Measurements from ENCODE around the gene CELF1.
A peak's percentile ranks its signal among the peaks of the same experiment; 100 is the strongest.

The CELF1 gene

DNA sequence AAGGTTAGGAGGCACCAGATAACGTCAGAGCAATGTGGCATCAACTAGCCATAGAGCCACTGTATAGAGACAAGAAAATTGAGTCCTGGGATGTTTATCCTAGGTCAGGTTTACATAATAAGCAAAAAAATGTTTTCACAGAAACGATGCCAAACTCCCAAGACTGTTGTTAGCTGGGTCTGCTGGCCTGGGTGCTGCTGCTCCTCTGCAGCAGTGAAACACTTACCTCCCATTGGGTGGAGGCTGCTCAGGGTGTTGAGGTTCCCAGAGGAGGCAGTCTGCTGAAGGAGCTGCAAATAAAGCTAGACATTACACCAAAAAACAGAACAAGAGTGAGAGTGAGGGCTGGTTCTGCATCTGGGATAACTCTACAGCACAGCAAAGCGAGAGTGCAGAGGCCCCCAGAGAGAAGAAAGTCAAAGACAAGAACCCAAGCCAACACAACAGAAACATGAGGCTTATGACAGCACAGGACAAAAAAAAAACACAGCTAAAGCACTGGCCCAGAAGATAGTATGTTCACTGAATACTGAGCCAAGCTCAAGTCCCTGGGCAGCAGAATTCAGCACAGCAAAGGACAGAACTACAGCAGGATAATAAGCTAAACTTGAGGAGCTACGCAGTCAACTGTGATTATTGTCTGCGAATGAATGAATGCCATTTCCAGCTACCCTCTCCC lies 74.1 kb downstream of the CELF1 start:
- no peak for DNase-seq

DNA sequence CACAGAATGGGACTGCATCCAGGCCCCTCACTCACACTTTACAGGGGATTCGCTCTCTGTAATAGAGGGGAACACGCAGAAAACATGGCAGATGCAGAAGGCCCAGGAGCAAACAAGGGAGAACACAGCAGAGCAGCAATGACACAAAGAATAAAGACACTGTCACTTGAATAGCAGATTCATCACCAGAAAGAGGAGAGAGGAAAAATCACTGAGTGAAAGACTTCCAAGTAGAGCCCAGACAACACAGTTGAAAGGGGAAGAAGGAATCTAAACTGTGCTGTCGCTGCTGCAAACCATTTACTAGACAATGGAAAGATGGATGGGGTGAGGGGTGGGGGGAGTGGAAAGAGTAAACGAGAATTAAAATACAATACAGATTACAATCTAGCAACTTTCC lies 75.2 kb downstream of the CELF1 start:
- no peak for DNase-seq

GRCh38 chr11:47477323-47477722 lies 75.6 kb downstream of the CELF1 start:
- no peak for DNase-seq

DNA sequence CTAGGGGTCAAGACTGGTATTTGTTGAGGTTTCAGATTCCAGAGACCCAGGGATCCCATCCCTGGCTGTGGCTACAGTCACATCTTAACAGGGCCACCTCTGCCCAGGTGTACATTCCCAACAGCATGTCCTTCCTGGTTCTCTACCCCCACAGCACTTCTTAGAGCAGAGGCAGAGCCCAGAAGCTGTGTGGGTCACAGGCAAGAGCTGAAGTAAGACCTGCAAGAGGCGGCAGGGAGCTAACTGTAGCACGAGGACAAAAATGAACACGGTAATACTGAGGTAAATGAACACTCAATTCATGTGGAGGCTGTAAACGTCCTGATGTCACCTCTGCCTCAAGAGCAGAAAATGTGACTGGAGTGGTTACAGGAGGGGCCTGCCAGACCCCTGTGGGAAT lies 82.3 kb downstream of the CELF1 start:
- no peak for DNase-seq

GRCh38 chr11:47469361-47470179 lies 83.4 kb downstream of the CELF1 start:
- DNase-seq: no peak

GRCh38 chr11:47468598-47469214 lies 84.2 kb downstream of the CELF1 start:
- no peak for DNase-seq

DNA sequence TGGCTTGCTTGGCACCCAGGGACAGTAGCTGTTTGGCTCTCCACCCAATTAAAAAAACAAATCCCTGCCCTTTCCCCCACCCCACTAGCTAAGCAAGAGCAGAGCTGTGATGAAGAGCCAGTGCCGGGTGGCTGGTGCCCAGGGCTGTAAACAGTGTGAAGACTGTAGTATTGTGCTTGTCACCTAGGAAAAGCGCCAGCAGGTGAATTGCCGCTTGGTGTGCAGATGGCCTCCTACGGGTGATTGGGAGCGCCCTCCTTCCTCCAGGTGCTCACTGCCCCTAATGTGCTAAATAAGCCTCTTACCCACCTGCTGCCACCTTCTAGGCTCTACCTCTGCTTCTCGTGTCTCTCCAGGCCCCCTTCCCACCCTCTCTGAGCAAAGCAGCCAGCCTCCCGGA lies 85.6 kb downstream of the CELF1 start:
- peak; percentile 88 for DNase-seq

DNA sequence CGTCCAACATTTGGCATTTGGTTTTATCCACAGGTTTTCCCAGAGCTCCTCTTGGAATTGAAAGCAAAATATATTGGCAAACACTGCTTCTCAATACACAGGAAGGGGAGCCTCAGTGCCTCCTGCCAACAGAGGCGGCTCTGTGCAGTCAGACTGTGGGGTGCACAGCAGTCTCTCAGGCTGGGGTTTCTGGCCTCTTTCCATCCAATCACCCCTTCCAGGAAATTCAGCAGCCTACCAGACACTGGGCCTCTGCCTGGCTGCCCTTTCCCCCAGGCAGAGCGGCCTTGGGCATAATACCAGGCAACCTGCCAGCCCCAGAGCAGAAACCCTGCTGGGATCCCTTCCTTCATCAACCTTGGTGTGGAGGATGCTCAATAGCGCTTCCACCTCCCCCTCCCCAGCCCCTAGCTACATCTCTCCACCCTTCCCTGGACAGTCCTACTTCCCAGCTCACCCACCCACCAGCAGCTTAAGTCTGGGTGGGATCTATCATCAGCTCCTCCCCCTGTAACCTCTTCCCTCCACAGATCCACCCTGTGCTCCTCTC lies 86.2 kb downstream of the CELF1 start:
- peak; percentile 95 for DNase-seq

DNA sequence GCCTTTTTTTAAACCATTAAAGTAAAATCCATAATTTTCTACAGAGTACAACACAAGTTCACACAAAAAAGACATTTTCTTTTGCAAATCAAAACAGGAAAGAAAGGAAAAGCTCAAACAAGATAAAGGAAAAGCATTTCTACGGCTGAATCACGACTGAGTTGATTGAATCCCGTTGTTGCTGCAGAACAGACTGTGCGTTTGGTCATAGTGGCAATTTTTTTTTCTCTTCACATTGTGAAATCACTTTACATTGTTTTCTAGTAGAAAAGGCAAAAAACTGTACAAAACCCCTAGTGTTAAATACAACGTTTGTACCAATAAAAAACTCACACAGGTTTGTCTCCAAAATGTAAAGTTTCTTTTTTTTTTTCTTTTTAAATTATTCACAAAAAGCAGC lies 86.7 kb downstream of the CELF1 start:
- no peak for DNase-seq

DNA sequence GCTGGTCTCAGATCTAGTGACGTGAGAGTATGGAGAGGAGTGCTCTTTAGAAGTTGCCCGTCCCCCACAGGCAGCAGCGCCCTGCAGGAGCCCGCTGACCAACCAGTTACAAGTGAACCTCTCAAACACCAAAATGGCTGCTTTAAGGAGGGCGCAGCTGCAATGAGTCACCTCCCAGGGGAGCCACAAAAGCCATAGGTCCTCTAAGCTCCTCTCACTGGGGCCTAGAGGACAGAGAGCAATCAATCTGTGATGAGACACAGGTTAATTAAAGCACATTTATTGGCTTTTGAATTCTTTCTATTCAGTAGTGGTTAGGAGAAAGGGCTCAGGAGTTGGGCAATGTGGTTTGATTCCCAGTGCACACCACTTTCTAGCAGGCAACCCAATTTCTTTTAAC lies 88.4 kb downstream of the CELF1 start:
- DNase-seq: no peak

DNA sequence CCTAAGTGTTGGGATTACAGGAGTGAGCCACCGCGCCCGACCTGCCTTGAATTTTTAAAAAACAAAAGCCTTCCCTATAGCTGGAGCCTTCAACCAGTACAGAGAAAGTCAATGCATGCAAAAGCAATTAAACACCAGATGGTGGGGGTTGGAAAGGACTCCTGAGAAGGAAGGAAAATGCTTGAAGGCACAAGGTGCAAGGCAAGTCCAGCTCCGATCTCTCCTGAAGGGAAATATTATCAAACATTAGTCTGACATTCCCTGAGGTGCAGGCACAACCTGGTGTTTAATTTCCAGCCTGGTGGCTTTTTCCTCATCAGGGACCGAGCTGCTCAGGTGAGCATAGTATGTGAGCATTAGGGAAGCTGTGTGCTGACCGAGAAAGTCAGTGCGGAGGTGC lies 91.1 kb downstream of the CELF1 start:
- DNase-seq: no peak

- DNase-seq: no peak
Observed at GRCh38 chr11:47460571-47461235, 92.2 kb downstream of the CELF1 start.

DNA sequence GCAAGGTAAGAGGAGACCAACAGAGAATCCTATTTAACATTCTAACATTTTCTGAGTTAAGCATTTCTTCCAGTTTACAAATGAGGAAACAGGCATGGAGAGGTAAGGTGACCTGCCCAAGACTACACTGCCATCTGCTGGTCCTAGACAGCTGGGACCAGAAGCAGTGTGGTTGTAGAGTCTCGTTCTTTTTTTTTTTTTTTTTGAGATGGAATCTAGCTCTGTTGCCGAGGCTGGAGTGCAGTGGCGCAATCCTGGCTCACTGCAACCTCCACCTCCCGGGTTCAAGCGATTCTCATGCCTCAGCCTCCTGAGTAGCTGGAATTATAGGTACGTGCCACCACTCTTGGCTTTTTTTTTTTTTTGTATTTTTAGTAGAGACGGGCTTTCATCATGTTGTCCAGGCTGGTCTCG lies 98.7 kb downstream of the CELF1 start:
- peak; percentile 63 for DNase-seq

- no peak for DNase-seq
Observed at GRCh38 chr11:47453365-47453764, 99.6 kb downstream of the CELF1 start.

DNA sequence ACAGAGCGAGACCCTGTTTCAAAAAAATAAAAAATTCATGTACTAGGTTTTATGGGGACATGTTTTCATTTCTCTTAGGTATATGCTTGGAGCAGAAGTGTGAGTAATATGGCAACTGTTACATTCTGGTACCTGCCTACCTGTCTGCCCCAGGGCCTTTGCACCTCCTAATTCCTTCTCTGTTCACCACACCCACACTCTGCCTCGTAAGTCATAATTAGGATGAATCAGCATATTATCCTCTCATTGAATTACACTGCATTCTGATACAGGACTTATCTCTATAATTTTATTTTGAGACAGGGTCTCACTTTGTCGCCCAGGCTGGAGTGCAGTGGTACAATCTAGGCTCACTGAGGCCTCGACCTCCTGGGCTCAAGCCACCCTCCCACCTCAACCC lies 100.9 kb downstream of the CELF1 start:
- DNase-seq: no peak

DNA sequence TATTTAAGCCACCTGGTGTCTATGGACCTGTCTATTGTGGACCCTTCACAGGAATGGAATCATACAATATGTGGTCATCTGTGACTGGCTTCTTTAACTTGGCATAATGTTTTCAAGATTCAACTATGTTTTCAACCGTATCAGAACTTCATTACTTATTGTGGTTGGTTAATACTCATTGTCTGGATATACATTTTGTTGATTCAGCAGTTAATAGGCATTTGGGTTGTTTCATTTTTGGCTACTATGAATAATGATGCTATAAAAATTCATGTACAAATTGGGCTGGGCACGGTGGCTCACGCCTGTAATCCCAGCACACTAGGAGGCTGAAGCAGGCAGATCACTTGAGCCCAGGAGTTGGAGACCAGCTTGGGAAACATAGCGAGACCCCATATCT lies 101.5 kb downstream of the CELF1 start:
- DNase-seq: no peak

DNA sequence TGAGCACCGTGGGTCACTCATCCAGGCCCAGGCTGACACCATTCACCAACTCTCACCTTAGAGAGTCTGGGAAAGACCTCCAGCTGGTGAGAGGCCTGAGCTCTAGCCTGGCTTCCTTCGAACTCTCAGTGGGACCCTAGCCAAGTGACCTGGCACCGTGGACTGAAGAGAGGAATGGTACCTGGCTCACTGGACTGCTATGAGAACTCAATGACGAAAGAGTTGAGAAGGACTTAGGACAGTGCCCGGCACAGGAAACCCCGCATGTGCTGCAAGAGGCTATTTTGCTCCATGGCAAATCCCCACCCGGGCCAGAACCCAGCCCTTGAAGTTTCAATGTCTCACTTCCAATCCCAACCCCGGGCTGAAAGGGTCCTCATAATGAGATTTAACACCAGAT lies 103.4 kb downstream of the CELF1 start:
- DNase-seq: no peak

- no peak for DNase-seq
Observed at GRCh38 chr11:47448566-47449427, 104.1 kb downstream of the CELF1 start, which contains the start of gene RAPSN. Gene RAPSN (minus strand): TSS chr11:47449136. CDS start chr11:47448964, 172 bp downstream.

- no peak for DNase-seq
Observed at GRCh38 chr11:47447906-47448305, 105.0 kb downstream of the CELF1 start.

- no peak for DNase-seq
Observed at GRCh38 chr11:47446833-47447232, 106.1 kb downstream of the CELF1 start.

DNA sequence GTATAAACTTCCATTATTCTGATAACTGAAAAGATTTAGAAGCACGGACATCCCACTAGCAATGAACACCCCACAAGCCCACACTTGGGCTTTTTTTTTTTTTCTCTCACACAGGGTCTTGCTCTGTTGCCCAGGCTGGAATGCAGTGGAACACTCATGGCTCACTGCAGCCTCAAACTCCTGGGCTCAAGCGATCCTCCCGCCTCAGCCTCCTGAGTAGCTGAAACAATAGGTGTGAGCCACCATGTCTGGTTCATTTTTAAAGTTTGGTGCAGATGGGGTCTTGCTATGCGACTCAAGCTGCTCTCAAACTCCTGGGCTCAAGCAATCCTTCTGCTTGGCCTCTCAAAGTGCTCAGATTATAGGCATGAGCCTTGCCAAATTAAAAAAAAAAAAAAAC lies 107.1 kb downstream of the CELF1 start:
- no peak for DNase-seq

DNA sequence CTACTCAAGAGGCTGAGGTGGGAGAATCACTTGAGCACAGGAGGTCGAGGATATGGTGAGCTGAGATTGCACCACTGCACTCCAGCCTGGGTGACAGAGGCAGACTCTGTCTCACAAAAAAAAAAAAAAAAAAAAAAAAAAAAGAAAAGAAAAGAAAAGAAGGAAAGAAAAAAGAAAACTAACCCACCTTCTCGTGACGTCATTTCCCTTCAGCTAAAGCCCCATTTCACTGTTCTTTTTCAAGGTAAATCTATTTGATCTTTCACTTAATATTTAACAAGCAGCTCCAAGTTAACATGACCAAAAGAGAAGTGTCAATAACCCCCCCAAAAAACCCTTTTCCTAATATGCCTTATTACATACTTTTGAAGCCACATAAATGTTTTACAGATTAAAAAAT lies 109.1 kb downstream of the CELF1 start:
- no peak for DNase-seq
